ENCODE measurements around the gene SVOPL.

Gene SVOPL

GRCh38 chr7:138553805-138554204 is 147.4 kb downstream of the SVOPL start:
- no peak for DNase-seq

DNA sequence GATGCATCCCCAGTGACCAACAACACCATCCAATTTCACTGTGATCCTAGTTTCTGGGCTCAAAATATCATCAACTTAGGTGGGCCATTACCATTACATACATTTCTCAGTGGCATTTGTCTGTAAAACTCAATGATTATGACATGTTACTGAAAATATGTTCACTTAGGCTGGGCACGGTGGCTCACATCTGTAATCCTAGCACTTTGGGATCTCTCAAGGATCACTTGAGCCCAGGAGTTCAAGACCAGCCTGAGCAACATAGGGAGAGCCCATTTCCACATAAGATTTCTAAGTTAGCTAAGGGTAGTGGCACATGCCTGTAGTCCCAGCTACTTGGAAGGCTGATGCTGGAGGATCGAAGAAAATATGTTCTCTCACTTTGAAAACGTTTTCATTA is 150.1 kb downstream of the SVOPL start:
- no peak for DNase-seq

GRCh38 chr7:138550337-138550736 is 150.8 kb downstream of the SVOPL start:
- no peak for DNase-seq

DNA sequence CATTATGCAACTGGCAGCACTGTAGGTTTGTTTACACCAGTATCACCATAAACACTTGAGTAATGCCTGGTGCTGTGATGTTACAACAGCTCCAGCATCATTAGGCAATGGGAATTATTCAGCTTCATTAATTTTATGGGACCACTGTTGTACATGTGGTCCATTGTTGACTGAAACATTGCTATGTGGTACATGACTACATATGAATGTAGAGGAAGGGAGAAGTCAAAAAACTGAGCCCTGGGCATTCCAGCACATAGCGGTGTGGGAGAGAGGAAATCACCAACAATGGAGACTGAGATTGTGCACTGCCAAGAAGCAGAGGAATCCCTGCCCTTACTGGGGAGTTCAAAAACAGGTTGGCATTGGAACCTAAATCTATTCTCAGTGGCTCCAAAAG is 152.1 kb downstream of the SVOPL start:
- DNase-seq = no peak

DNA sequence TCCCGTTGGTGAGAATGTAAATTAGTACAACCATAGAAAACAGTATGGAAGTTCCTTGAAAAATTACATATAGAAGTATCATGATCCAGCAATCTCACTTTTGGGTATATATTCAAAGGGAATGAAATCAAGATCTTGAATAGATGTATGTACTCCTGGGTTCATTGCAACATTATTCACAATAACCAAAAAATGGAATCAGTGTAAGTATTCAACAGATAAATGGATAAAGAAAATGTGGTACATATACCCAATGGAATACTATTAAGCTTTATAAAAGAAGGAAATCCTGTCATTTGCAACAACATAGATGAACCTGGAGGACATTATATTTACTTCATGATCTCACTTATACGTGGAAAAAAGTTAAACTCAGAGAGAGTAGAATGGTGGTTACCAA is 154.3 kb downstream of the SVOPL start:
- DNase-seq = no peak

- no peak for DNase-seq
Observed at GRCh38 chr7:138546064-138546619, 155.0 kb downstream of the SVOPL start.

- no peak for DNase-seq
Observed at GRCh38 chr7:138545123-138545522, 156.0 kb downstream of the SVOPL start.
